ENCODE results near the gene KLHDC8B. TPM values are rescaled to one million over a fixed set of nuclear protein-coding genes. Genes with fewer than 3 reads are reported as not detected.
A peak's percentile ranks its signal among the peaks of the same experiment; 100 is the strongest.

KLHDC8B gene
- 6.8 TPM for total RNA-seq (2021; ENCODE audit: unreplicated experiment)
- polyA plus RNA-seq (2012; ENCODE audit: insufficient read length), result 9.9 TPM
- percentile 36 among the genes with signal in this experiment for Bru-seq, nascent RNA
- percentile 49 among the genes with signal in this experiment for BruChase-seq, experiment 1, labeled RNA remaining after a 2-hour chase
- BruChase-seq, experiment 2, labeled RNA remaining after a 6-hour chase, result percentile 45 among the genes with signal in this experiment
- long read RNA-seq, transcript KLHDC8B-201 (6 exons, 1,959 nt), result major isoform, 5 of 15 reads
- long read RNA-seq, partial matches to known transcripts, result 7 of 15 reads
- long read RNA-seq, other reads (novel, unspliced or antisense), result 3 of 15 reads

- Histone ChIP-seq H3K27me3 (ENCODE audit: control insufficient read depth, insufficient read depth, low read length) (no peaks in the 10 kb centered on the region), H3K36me3 (ENCODE audit: control insufficient read depth, insufficient read depth, low read length) (no peaks in the 10 kb centered on the region; the same call in 1 of the 2 replicates), H3K4me3 (ENCODE audit: low read depth in 2 of 2, low read length in 2 of 2) (peak within 1 kb of the TSS; percentile 57 to 63), H3K9me3 (ENCODE audit: control insufficient read depth, insufficient read depth, low read depth, low read length) (peaks cover 3% of the 10 kb centered on the region; the same call in 1 of the 2 replicates), H3K4me1 (ENCODE audit: control insufficient read depth, insufficient read depth, low read length) (peaks cover 6% of the 10 kb centered on the region), H3K27ac (ENCODE audit: low read length) (peak within 1 kb of the TSS; percentile 76)
- DNase-seq (ENCODE audit: low read depth, low spot score) (no peak), ATAC-seq (peak; percentile 90)
- ChIA-PET POLR2A (interaction anchor here (0.6 kb wide), 1 partner anchor 1037 kb away, joined by 10 read pairs; no protein-coding TSS in a partner anchor), CTCF (interaction anchor here (0.6 to 1.0 kb wide), 2 partner anchors 11 to 47 kb away, joined by 3 read pairs; no protein-coding TSS in a partner anchor)
- in situ Hi-C loops (cut with HindIII; ENCODE audit: low pct_unique_long_range_greater_than_20kb, low sequenced_read_pairs), result no loop called here
- peak; percentile 94 for TF ChIP-seq CTCF (IDR thresholded peaks at IDR 0.05)
- TF ChIP-seq SIN3A (IDR thresholded peaks at IDR 0.05; ENCODE audit: borderline replicate concordance, insufficient read depth, low read depth, low read length), result no peak
- no TSS peak for BruUV-seq (replicated peaks)
- intact Hi-C loops (cut with micrococcal nuclease; ENCODE audit: unreplicated experiment), result no loop called here
These were observed at the start of gene KLHDC8B for GRCh38 chr3:49171119-49171774. Gene KLHDC8B (plus strand): TSS chr3:49171598. CDS start chr3:49172770, 1,172 bp downstream.

- ATAC-seq, result no peak
- no peak for DNase-seq (ENCODE audit: low read depth, low spot score)
- TF ChIP-seq TCF7L2 (IDR thresholded peaks at IDR 0.05; ENCODE audit: low read depth, low read length) (no peak), POLR2AphosphoS5 (IDR thresholded peaks at IDR 0.05; ENCODE audit: low read depth, low read length) (no peak), SIN3A (IDR thresholded peaks at IDR 0.05; ENCODE audit: borderline replicate concordance, insufficient read depth, low read depth, low read length) (no peak), CTCF (IDR thresholded peaks at IDR 0.05) (no peak), REST (IDR thresholded peaks at IDR 0.05; ENCODE audit: insufficient read depth in 1 of 2, low read depth in 2 of 2, low read length in 1 of 2) (no peak)
- no peak overlapping the region for H3K4me3 ChIP-seq (ENCODE audit: low read depth in 2 of 2, low read length in 2 of 2)
- H3K27ac ChIP-seq (ENCODE audit: low read length), result no peak overlapping the region
- no peaks in the 10 kb centered on the region for H3K9me3 ChIP-seq (ENCODE audit: control insufficient read depth, insufficient read depth, low read depth, low read length)
- in situ Hi-C loops (cut with HindIII; ENCODE audit: low pct_unique_long_range_greater_than_20kb, low sequenced_read_pairs), result no loop called here
- H3K36me3 ChIP-seq (ENCODE audit: control insufficient read depth, insufficient read depth, low read length), result no peaks in the 10 kb centered on the region; the same call in 1 of the 2 replicates
- CTCF ChIA-PET, result no interaction called here
- H3K4me1 ChIP-seq (ENCODE audit: control insufficient read depth, insufficient read depth, low read length), result peaks cover 8% of the 10 kb centered on the region
- TSS peak; percentile 50 for BruUV-seq (replicated peaks)
- no peaks in the 10 kb centered on the region for H3K27me3 ChIP-seq (ENCODE audit: control insufficient read depth, insufficient read depth, low read length)
- intact Hi-C loops (cut with micrococcal nuclease; ENCODE audit: unreplicated experiment), result no loop called here
- POLR2A ChIA-PET, result no interaction called here
These were observed 49.4 kb upstream of the KLHDC8B start for GRCh38 chr3:49122022-49122421.

Data from Panc1 (cell line).